Liver (tissue), 9 donors: ENCODE measurements around the gene LHX3. TPM values are rescaled to one million over a fixed set of nuclear protein-coding genes. Genes with fewer than 3 reads are reported as not detected.

Experiments used
- DNase-seq: peaks from one replicate; pipeline ENCODE4 v3.0.0-alpha.2; 2017; ENCODE audit warnings: low spot score
- H3K27ac ChIP-seq, 2 donors: one replicate each; pipeline ENCODE4 v1.7.0; 2013; ENCODE audit warnings: inconsistent platforms in 2 of 2, low read length in 2 of 2, control low read depth in 1 of 2, low read depth in 1 of 2, mild to moderate bottlenecking in 1 of 2
- H3K27me3 ChIP-seq, 4 donors: one replicate each; pipeline versions ENCODE4 v1.6.1 to v1.7.0; 2013; ENCODE audit warnings: low read length in 3 of 4, inconsistent platforms in 1 of 4, mild to moderate bottlenecking in 1 of 4, moderate library complexity in 1 of 4; ENCODE audit not compliant: control insufficient read depth in 4 of 4, insufficient read depth in 4 of 4
- H3K36me3 ChIP-seq, 4 donors: one replicate each; pipeline versions ENCODE4 v1.6.1 to v1.7.0; 2013; ENCODE audit warnings: low read length in 3 of 4, mild to moderate bottlenecking in 3 of 4, low read depth in 1 of 4, moderate library complexity in 1 of 4; ENCODE audit not compliant: control insufficient read depth in 4 of 4, insufficient read depth in 3 of 4
- H3K4me1 ChIP-seq, 4 donors: one replicate each; pipeline versions ENCODE4 v1.6.1 to v1.7.0; 2013; ENCODE audit warnings: low read length in 3 of 4, mild to moderate bottlenecking in 3 of 4, moderate library complexity in 1 of 4; ENCODE audit not compliant: control insufficient read depth in 4 of 4, insufficient read depth in 4 of 4
- H3K4me3 ChIP-seq, 3 donors: one replicate each; pipeline versions ENCODE4 v1.6.1 to v1.7.0; 2013; ENCODE audit warnings: low read length in 3 of 3, control low read depth in 1 of 3, low read depth in 1 of 3, mild to moderate bottlenecking in 1 of 3
- H3K9ac ChIP-seq, 2 donors: one replicate each; pipeline ENCODE4 v1.7.0; 2013; ENCODE audit warnings: low read length in 2 of 2, mild to moderate bottlenecking in 2 of 2, moderate library complexity in 2 of 2, control low read depth in 1 of 2, low read depth in 1 of 2
- H3K9me3 ChIP-seq, 4 donors: one replicate each; pipeline versions ENCODE4 v1.6.1 to v1.7.0; 2013; ENCODE audit warnings: low read length in 3 of 4; ENCODE audit not compliant: control insufficient read depth in 4 of 4
- CTCF ChIP-seq: fragments of 150-350 bp; IDR thresholded peaks from 2 replicates; pipeline ENCODE4 v1.5.1; 2017; ENCODE audit warnings: improper control_type of control experiment, low read depth, low read length; ENCODE audit not compliant: missing input control
- EGR1 ChIP-seq, 2 donors: IDR thresholded peaks; 2 replicates each; pipeline ENCODE4 v1.6.1; 2016 to 2018; ENCODE audit warnings: antibody characterized with exemption in 2 of 2, low read depth in 2 of 2
- FOXA1 ChIP-seq: IDR thresholded peaks from 2 replicates; pipeline ENCODE4 v1.6.1; 2016; ENCODE audit warnings: antibody characterized with exemption
- FOXA2 ChIP-seq: IDR thresholded peaks from 2 replicates; pipeline ENCODE4 v1.6.1; 2016; ENCODE audit warnings: antibody characterized with exemption
- HNF4G ChIP-seq: IDR thresholded peaks from 2 replicates; pipeline ENCODE4 v1.6.1; 2016; ENCODE audit warnings: antibody characterized with exemption
- JUND ChIP-seq, 2 donors: IDR thresholded peaks; 2 replicates each; pipeline ENCODE4 v1.6.1; 2016; ENCODE audit warnings: antibody characterized with exemption in 2 of 2
- NR2F2 ChIP-seq: IDR thresholded peaks from 2 replicates; pipeline ENCODE4 v1.6.1; 2016; ENCODE audit warnings: antibody characterized with exemption
- RAD21 ChIP-seq, 2 donors: IDR thresholded peaks; 2 replicates each; pipeline ENCODE4 v1.6.1; 2016; ENCODE audit warnings: antibody characterized with exemption in 2 of 2, mild to moderate bottlenecking in 2 of 2
- REST ChIP-seq: IDR thresholded peaks from 2 replicates; pipeline ENCODE4 v1.6.1; 2016; ENCODE audit warnings: antibody characterized with exemption, mild to moderate bottlenecking
- RXRA ChIP-seq, 2 donors: IDR thresholded peaks; 2 replicates each; pipeline ENCODE4 v1.6.1; 2017 to 2018; ENCODE audit warnings: antibody characterized with exemption in 2 of 2, mild to moderate bottlenecking in 1 of 2
- YY1 ChIP-seq: IDR thresholded peaks from 2 replicates; pipeline ENCODE4 v1.6.1; 2016; ENCODE audit warnings: antibody characterized with exemption, mild to moderate bottlenecking
- ZBTB33 ChIP-seq: IDR thresholded peaks from 2 replicates; pipeline ENCODE4 v1.6.1; 2016; ENCODE audit warnings: antibody characterized with exemption
- WGBS: extraction: QIAGEN DNeasy Blood & Tissue Kit; methylation state at CpG from one replicate; pipeline ENCODE4 v1.1.7; 2013; 5-methylcytosine and 5-hydroxymethylcytosine counted together
- polyA plus RNA-seq, 2 donors: library from polyadenylated mRNA; stranded (reverse) in 1 of 2; unstranded in 1 of 2; fragments of 200-250 nt in 1 of 2; fragments of >200 nt in 1 of 2; fragmentation: Nextera tagmentation in 1 of 2; extraction: Ambion mirVana in 1 of 2; gene quantifications; one replicate each; pipeline versions ENCODE4 v1.2.1 to v1.2.3, GENCODE V29; 2013 to 2015
- total RNA-seq, 2 donors: library from RNA; depleted of rRNA; stranded (reverse); fragments of >200 nt; gene quantifications; one replicate each; pipeline ENCODE4 v1.2.3, GENCODE V29; 2014
- donor health status: healthy.
- donor health status: healthy.
- donor health status: healthy.
- donor health status: healthy.
- donor health status: healthy.

Gene LHX3
- total and polyA plus RNA-seq, 4 donors = not detected

GRCh38 chr9:136220017-136220729, 15.2 kb upstream of the LHX3 start:
- no peak overlapping the region for H3K27ac ChIP-seq
- 91% methylated on average over 15 of the region's 15 CpGs for WGBS

More at GRCh38 chr9:136220017-136220729, 15.2 kb upstream of the LHX3 start:
- Histone ChIP-seq H3K9me3 (no peaks in the 10 kb centered on the region), H3K9ac (no peak overlapping the region), H3K4me3 (no peak overlapping the region), H3K27me3 (no peaks in the 10 kb centered on the region), H3K36me3 (peaks cover 4 to 21% (median 6%) of the 10 kb centered on the region in 4 donors), H3K4me1 (no peaks in the 10 kb centered on the region)
- no peak for DNase-seq
- TF ChIP-seq FOXA1 = no peak
- no peak for TF ChIP-seq EGR1 (IDR thresholded peaks at IDR 0.05; ENCODE audit: low read depth in 2 of 2)
- TF ChIP-seq CTCF = no peak
- TF ChIP-seq REST = no peak
- no peak for TF ChIP-seq RAD21 (IDR thresholded peaks at IDR 0.05)
- TF ChIP-seq HNF4G = no peak
- TF ChIP-seq RXRA (IDR thresholded peaks at IDR 0.05) = no peak
- no peak for TF ChIP-seq ZBTB33
- TF ChIP-seq NR2F2 = no peak
- TF ChIP-seq FOXA2 = no peak
- no peak for TF ChIP-seq YY1
- TF ChIP-seq JUND (IDR thresholded peaks at IDR 0.05) = no peak
